ENCODE measurements around the gene ANXA5.

Gene ANXA5

DNA sequence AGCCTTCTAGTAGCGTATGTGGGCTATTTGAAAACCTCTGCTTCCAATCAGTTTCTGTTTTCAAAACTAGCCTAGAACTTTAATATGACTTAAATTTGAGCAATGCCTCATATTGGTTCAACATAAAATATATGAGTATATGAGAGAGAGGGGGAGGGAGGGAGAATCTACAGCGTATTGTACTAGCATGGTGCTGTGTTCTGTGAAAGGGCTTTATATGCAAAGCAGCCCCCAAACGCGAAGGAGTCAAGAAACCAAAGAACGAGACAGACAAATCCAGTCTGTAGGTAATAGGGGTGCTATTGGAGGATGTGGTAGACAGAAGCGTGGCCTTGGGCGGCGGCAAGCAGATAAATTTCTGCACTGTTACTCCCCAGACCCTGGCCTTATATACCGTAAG, 784 bp upstream of the ANXA5 start:
- TF ChIP-seq, protein P1, sequence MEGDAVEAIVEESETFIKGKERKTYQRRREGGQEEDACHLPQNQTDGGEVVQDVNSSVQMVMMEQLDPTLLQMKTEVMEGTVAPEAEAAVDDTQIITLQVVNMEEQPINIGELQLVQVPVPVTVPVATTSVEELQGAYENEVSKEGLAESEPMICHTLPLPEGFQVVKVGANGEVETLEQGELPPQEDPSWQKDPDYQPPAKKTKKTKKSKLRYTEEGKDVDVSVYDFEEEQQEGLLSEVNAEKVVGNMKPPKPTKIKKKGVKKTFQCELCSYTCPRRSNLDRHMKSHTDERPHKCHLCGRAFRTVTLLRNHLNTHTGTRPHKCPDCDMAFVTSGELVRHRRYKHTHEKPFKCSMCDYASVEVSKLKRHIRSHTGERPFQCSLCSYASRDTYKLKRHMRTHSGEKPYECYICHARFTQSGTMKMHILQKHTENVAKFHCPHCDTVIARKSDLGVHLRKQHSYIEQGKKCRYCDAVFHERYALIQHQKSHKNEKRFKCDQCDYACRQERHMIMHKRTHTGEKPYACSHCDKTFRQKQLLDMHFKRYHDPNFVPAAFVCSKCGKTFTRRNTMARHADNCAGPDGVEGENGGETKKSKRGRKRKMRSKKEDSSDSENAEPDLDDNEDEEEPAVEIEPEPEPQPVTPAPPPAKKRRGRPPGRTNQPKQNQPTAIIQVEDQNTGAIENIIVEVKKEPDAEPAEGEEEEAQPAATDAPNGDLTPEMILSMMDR (conservative IDR thresholded peaks at IDR 0.05), result no peak
- TF ChIP-seq ZFX (IDR thresholded peaks at IDR 0.05), result no peak
- peak overlapping the region; percentile 90; the same call in 1 of the 2 replicates for H3K27ac ChIP-seq

DNA sequence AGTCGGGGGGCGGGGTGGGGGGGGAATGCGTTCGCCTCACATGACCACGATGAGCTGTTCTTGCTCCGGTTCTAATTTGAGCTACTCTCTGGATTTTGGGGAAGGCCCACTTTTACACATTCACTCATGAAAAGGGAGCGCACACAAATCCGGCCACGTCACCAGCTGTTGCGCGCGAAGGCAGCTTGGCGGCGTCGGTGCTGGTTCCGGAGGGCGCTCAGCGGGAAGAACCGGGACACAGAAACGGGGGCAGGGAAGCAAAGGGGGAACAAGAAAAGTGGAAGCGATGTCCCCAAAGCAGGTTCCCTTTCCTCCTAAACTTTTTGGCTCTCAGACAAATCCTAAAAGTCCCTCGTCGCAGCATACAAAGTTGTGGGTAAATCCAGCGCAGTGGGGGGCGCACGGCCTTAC, 605 bp downstream of the ANXA5 start:
- TF ChIP-seq ZFX (IDR thresholded peaks at IDR 0.05), result no peak
- TF ChIP-seq, protein P1 (conservative IDR thresholded peaks at IDR 0.05), result no peak; the same call in 1 of the 2 replicates
- peak overlapping the region; percentile 90 for H3K27ac ChIP-seq

DNA sequence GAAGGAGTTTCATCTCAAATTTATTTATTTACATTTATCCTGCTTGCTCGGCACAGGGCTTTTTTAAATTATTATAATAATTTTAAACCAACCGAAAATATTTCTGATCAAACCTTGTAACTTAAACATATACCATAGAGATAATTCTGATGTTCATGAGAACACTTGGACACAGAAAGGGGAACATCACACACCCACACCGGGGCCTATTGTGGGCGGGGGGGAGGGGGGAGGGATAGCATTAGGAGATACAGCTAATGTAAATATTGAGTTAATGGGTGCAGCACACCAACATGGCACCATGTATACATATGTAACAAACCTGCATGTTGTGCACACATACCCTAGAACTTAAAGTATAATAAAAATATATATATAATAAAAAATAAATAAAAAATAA, 2.9 kb downstream of the ANXA5 start:
- no peak for TF ChIP-seq ZFX (IDR thresholded peaks at IDR 0.05)
- TF ChIP-seq, protein P1 (conservative IDR thresholded peaks at IDR 0.05), result no peak
- H3K27ac ChIP-seq, result no peak overlapping the region

DNA sequence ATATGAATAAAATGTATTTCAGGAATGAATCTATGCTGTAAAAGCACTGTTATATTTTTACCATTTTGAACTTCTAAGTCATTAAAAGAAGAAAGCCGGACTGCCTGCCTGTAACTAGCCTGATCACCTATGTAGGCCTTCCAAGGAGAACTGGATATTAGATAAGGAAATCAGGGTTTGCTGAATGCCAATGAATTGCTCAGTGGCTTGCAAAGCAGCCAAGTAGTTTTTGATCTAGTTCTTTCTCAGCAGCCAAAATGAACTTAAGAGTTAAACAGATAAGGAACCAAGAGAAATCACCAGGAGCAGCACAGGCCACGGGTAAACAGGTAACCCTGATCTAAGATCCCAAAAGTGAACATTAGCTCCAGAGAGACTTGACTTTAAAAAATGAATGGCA, 3.3 kb downstream of the ANXA5 start:
- TF ChIP-seq, protein P1 (conservative IDR thresholded peaks at IDR 0.05), result no peak
- no peak for TF ChIP-seq ZFX (IDR thresholded peaks at IDR 0.05)
- no peak overlapping the region for H3K27ac ChIP-seq

DNA sequence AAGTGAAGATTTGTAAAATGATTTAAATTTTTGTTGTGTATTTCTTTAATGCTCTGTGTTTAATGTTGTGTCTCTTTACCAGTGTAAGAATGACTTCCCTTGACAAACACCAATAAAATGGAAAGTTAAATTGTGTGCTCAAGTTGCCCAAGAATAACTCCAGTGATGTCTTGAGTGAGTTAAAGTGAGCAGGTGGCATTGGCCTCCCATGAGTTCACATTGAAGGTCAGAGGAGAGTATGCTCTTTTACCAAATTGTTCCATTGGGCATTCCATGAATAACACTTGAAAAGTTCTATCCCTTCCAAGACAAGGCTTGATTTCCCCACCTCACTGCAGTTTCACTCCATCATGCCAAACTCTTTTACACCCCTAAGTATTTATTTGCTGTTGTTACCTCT, 4.5 kb downstream of the ANXA5 start:
- TF ChIP-seq, protein P1 (conservative IDR thresholded peaks at IDR 0.05), result no peak
- no peak for TF ChIP-seq ZFX (IDR thresholded peaks at IDR 0.05)
- no peak overlapping the region for H3K27ac ChIP-seq

DNA sequence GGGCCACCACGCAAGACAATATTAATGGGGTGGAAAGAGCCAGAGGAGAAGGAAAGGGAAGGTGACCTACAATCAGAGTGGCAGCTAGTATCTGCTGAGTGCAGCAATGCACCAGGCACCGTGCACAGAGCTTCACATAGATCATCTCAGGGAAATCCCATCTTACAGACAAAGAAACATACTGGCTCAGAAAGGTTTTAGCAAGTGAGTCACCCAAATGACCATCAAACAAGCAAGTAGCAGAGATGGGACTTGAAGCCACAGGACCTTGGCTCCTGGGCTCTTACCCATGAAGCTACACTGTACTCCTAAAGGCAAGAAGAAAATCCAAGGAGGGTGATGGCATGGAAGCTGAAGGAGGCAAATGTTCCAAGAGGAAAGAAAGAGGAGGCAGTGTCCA, 6.8 kb downstream of the ANXA5 start:
- no peak overlapping the region for H3K27ac ChIP-seq
- TF ChIP-seq, protein P1 (conservative IDR thresholded peaks at IDR 0.05), result no peak
- TF ChIP-seq ZFX (IDR thresholded peaks at IDR 0.05), result no peak

DNA sequence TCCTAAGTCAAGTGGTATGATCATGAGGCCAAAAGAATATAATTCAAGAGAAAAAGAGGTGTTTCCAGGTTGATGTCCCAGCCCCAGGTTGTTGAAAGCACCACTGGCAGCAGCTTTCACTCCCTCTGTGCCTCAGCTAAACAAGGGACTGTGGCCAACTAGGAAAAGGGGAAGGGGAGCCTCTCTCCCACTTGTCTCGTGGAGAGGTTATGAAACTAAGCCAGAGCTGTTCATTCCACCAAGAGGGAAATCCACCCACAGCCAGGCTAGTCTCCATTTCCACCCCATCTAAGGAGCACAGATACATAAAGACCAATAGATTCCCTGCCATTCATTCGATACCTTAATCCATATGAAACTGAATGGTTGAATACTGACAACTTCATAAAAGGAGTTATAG, 8.1 kb downstream of the ANXA5 start:
- TF ChIP-seq, protein P1 (conservative IDR thresholded peaks at IDR 0.05), result no peak
- no peak for TF ChIP-seq ZFX (IDR thresholded peaks at IDR 0.05)
- H3K27ac ChIP-seq, result no peak overlapping the region

All from C4-2B (cell line).